RCC 7860 (cell line): Measurements from ENCODE around the gene RBM4B.
"Not testable (repeated sequence)": the region's sequence is repeated elsewhere in the genome, so short reads cannot be mapped to it uniquely, and the experiment has no call there.

Experiments used
- DNase-seq: peaks from one replicate; pipeline ENCODE4 v3.0.0-alpha.2; 2015; ENCODE audit warnings: low spot score
- FAIRE-seq: peaks from 2 replicates; lab custom pipeline; 2012; peaks lifted over from hg19 to GRCh38; lab: Jason Lieb, UNC

RBM4B gene, protein sequence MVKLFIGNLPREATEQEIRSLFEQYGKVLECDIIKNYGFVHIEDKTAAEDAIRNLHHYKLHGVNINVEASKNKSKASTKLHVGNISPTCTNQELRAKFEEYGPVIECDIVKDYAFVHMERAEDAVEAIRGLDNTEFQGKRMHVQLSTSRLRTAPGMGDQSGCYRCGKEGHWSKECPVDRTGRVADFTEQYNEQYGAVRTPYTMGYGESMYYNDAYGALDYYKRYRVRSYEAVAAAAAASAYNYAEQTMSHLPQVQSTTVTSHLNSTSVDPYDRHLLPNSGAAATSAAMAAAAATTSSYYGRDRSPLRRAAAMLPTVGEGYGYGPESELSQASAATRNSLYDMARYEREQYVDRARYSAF

DNA sequence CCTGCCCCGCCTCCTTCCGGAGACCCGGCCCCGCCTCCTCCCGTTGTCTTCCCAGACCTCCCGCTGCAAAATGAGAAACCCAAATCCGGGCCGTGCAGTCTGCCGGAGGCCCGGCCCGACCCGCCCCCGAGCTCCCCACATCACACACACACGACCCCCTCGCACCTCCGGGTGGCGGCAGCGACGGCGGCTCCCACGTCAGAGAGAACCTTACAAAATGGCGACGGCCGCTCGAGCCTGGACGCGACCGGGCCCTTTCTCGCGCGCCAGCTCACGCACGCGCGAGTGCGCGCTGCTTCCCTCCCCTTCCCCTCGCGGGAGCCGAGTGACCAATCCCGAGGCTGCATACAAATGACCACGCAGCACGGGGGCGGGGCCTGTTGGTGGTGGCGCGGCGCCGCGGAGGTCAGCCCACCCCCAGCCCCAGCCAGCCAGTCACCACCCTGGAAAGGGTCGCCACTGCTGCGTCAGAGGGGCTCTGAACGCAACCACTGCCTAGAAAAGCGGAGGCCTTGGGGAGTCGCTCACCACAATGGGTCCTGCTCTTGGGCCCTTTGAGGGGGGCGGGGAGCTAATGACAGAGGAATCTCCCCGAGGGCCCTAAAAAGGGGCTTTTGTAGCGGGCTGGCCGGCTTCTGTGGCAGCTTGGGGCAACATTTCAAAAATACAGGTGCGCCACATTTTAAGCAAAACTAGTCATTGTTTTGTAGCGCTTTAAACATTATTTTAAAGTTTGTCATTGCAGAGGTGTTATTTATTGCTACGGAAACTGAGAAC is at the start of gene RBM4B:
TSS of gene RBM4B (minus strand) at position 289 of the 777 bp plus-strand sequence. CDS start 808 bp downstream, outside the sequence.
- FAIRE-seq (no peak), DNase-seq (peak; percentile 82)

DNA sequence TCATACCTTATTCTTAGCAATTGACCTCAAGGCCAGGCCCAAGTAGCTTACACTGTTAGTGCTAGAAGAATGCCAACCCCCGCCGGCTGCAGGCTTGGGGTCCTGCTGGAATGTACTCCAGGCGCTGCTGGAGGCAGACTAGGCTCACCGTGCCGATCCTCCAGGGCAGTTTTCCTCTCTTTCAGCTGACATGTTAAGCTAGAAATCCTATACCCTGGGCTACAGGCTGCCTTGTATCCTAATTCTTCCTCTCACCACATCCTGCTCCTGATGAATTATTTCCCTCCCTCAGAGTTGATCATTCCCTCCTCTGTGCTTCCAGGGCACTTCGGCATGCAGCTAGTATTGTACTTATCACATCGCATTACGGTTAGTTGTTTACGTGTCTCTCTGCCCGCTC is 48.0 kb upstream of the RBM4B start:
- FAIRE-seq (no peak), DNase-seq (no peak)

DNA sequence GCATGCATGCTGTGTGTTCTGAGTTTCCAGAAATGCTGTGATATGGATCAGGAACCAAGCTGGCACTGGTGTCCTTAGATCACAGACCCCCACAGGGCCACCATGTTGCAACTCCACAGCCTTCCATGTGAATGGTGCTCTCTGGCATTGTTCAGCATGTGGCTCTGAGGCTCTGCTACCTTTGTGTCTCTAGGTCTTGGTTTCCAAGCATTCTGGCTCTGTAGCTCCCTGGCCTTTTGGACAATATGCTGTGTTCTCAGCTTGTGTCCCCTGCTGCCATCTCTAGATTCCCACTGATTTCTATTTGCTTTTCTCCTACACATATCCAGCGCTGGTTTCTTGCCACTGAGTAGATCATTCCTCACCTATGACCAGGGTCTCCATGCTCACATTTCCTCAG is 47.4 kb upstream of the RBM4B start:
- FAIRE-seq, result no peak
- no peak for DNase-seq

GRCh38 chr11:66724167-66724566 is 46.5 kb upstream of the RBM4B start:
- not testable (repeated sequence) for DNase-seq, FAIRE-seq

DNA sequence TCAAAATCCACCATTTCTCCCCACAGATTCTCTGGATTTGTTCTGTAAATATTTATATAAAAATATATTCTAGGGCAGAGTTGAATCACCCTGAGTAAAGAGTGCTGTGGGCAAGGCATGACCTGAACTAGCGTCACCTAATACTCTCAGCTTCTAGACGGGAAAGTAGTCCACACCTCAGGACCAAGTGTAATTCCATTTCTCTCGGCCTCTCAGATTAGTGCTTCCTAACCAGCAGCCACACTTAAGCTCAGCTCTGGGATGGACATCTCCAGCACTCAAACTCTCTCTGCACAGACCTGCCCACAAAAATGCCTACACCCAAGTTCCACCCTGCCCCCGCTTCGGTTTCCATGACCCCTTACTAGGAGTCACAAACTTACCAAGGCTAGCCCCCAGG is 46.0 kb upstream of the RBM4B start:
- no peak for FAIRE-seq

DNA sequence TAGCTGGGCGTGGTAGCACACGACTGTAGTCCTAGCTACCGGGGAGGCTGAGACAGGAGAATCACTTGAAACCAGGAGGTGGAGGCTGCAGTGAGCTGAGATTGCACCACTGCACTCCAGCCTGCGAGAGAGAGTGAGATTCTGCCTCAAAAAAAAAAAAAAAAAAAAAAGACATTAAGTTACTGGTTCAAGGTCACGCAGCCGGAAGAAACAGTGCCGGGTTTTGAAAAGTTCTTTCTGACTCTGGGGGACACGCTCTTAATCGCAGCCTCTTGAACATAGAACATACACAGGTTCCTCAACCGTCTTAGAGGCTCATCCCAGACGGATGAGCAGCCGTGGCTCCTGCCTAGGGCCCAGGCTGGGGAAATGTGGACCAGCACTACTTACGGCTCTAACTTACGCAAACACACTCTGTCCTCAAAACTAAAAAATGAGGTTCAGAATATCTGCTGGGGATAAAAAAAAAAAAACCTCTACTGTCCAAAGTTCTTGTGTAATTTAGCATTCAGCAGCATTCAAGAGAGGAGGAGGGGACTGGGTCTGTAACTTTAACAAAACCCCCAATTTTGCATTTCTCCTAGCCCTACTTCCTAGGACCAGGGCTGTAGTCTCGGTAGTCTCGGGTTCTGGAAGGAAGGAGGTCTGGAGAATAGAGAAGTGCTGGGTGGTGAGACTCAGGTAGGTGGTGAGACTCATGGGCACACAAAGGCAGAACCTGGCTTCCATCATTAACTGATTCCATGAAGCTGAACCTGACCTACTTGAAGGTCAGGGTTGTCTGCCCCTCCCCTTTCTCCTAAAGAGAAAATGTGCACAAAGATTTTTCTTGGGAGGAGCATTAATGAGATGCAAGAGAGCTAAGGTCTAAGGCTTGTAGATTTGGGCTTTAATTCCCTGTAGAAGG is 45.3 kb upstream of the RBM4B start:
- DNase-seq, result no peak
- no peak for FAIRE-seq

More for the DNA sequence above, 46.0 kb upstream of the RBM4B start:
- DNase-seq, result no peak

DNA sequence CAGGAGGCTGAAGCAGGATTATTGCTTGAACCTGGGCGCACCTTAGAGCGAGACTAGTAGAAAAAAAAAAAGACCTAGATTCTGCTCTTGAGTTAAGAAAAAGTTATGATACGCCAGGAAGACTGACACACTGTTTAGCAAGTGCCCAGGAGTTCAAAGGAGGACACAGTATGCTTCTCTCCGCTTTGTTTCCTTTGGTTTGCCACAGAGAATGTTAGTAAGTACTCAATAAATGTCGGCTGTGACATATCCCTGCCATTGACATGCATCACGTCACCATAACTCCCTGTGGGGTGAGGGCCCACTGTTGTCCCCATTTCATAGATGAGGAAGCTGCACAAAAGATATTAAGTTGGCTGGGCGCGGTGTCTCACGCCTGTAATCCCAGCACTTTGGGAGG is 44.3 kb upstream of the RBM4B start:
- FAIRE-seq, result no peak
- DNase-seq, result no peak

DNA sequence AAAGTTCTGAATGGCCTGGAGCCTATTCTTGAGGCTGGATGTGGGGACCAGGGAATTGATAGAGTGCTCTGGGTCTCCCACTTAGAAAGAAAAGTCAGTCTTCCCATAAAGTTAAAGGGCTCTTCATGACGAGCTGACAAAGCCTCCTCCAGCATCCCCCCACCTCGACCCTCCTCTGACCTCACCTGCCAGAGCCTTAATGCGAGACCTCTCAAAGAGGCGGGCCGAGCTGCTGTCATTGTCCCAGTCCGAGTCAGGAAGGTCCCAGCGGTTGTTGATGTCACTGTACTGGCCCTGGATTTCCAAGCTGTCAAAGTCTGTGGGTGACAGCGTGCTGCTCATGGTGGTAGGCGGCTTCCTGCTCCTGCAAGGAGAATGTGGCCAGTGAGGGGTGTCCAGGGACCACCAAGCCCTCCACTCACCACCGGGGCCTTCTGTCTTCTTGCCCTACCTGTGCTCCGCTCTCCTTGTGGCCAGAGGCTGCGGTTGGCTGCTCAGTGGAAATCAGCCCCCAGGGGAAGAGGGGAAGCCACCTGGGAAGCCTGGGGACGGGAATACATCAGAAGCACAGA is 43.3 kb upstream of the RBM4B start:
- no peak for DNase-seq
- FAIRE-seq, result no peak

- no peak for FAIRE-seq
- DNase-seq, result peak; percentile 27
Observed at GRCh38 chr11:66720223-66720898, 42.7 kb upstream of the RBM4B start.

- DNase-seq (no peak), FAIRE-seq (no peak)
Observed at GRCh38 chr11:66719111-66719872, 41.6 kb upstream of the RBM4B start.

GRCh38 chr11:66718320-66718971 is 40.8 kb upstream of the RBM4B start:
- FAIRE-seq (no peak), DNase-seq (no peak)

DNA sequence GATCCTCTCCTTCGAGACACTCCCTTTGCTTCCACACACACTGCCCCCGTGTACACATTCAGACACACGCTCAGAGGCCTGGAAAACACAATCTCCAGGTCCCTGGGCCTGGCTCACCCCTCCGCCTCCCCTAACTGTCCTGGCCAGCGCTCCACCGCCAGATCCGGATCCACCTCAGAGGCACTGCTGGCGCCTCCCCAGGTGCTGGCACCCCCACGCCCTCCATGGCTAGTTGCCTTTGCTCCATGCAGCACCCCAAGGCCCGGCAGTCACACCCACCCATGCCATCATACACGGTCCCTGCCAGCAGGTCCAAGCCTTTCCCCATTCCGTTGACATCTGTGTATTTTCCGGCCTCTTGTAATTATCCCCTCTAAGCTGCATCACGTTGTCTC is 40.2 kb upstream of the RBM4B start:
- DNase-seq (no peak), FAIRE-seq (no peak)

- no peak for DNase-seq
- no peak for FAIRE-seq
Observed at GRCh38 chr11:66716996-66717395, 39.3 kb upstream of the RBM4B start.

DNA sequence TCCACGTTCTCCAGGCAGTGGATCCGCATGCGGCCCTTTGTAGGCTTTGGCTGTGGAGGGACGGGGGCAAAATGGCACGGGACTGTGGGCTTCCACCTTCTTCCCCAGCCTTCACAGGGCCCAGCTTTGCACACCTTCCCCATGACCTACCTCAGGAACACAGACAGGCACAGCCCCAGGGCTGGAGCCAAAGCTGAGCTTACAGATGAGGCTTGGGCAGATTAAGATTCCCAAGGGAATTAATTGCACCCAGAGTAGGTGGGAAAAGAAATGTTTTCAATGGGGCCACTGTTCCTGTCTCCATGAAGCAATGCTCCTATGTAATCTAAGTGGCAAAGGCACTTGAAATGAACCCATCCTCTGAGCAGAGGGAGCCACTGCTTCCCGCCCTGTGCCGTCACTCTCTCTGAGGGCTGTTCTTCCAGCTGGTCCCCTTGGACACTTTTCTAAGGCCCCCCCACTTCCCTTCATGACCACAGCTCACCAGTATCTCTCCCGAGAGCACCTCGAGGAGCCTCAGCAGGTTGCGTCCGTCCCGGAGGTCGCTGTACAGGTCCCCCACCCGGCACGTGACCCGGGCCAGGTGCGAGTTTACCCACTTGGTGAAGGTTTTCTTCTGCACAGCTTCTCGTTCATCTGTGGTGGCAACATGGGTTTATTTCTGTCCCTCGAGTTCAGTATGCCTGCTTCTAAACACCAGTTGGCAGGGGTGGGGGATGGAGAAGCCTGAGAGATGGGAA is 37.8 kb upstream of the RBM4B start:
- no peak for FAIRE-seq
- no peak for DNase-seq

GRCh38 chr11:66713746-66714480 is 36.2 kb upstream of the RBM4B start:
- FAIRE-seq (no peak), DNase-seq (no peak)

DNA sequence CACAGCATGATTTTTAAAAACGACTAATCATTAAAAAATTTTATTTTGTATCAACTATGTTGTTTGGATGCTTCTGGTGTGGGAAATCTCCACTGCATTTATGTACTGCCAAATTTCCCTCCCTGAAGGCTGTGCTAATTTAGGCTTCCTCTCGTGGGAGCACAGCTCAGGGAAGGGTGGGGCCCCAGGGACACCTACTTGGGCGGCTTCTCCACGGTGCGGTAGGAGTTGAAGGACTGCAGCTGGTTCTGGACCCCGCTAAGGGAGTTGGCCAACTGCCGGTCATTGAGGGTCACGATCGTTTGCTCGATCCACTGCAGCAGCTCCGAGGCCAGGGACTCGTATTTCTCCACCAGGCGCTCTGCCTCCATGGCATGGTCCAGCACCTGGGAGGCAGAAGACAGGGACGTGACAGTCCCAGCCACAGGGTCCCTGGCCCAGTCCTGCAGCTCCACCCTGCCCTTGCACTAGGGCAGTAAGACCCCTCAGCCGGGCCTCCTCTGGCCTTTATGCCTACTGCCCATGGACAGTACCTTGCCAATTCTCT is 32.8 kb upstream of the RBM4B start:
- DNase-seq, result no peak
- no peak for FAIRE-seq

GRCh38 chr11:66708701-66709100 is 31.0 kb upstream of the RBM4B start:
- DNase-seq (no peak), FAIRE-seq (no peak)
